GM23338 (cell line): ENCODE results near the gene SLC2A6. TPM values are rescaled to one million over a fixed set of nuclear protein-coding genes. Genes with fewer than 3 reads are reported as not detected.

Experiments used
- ATAC-seq: fragments of 200-7000 bp; cut with Tn5 transposase; 3 replicates; pipeline ENCODE4 v1.9.1; 2020
- DNase-seq: peaks from one replicate; pipeline ENCODE4 v3.0.0-alpha.2; 2015; ENCODE audit warnings: low spot score
- H2AFZ ChIP-seq: fragments of 200-600 bp; sonication (generic); 2 replicates; pipeline ENCODE4 v1.8.0; 2016; ENCODE audit warnings: antibody characterized with exemption, mild to moderate bottlenecking, moderate library complexity
- H3F3A ChIP-seq: fragments of 200-600 bp; sonication (generic); replicated peaks from 2 replicates; pipeline ENCODE4 v1.8.0; 2017; ENCODE audit warnings: antibody characterized with exemption, mixed run types, low read depth
- H3K27ac ChIP-seq: fragments of 200-600 bp; sonication (generic); 2 replicates; pipeline ENCODE4 v1.6.1; 2016; ENCODE audit warnings: low read depth
- H3K27me3 ChIP-seq: fragments of 200-600 bp; sonication (generic); 2 replicates; pipeline ENCODE4 v1.8.0; 2016; ENCODE audit warnings: mild to moderate bottlenecking, mixed run types, moderate library complexity; ENCODE audit not compliant: insufficient read depth
- H3K36me3 ChIP-seq: fragments of 200-600 bp; sonication (generic); 2 replicates; pipeline ENCODE4 v1.8.0; 2016; ENCODE audit warnings: mild to moderate bottlenecking; ENCODE audit not compliant: insufficient read depth
- H3K4me1 ChIP-seq: fragments of 200-600 bp; sonication (generic); 2 replicates; pipeline ENCODE4 v1.8.0; 2016; ENCODE audit warnings: mild to moderate bottlenecking, moderate library complexity; ENCODE audit not compliant: insufficient read depth
- H3K4me2 ChIP-seq: fragments of 200-600 bp; sonication (generic); 2 replicates; pipeline ENCODE4 v1.7.1; 2017; ENCODE audit warnings: mixed run types
- H3K4me3 ChIP-seq: fragments of 200-600 bp; sonication (generic); 2 replicates; pipeline ENCODE4 v1.6.1; 2016; ENCODE audit warnings: mixed run types
- H3K79me2 ChIP-seq: fragments of 200-600 bp; sonication (generic); replicated peaks from 2 replicates; pipeline ENCODE4 v1.8.0; 2017; ENCODE audit warnings: mild to moderate bottlenecking; ENCODE audit not compliant: insufficient read depth
- H3K9me2 ChIP-seq: fragments of 200-600 bp; sonication (generic); 2 replicates; pipeline ENCODE4 v1.8.0; 2017; ENCODE audit not compliant: insufficient read depth
- H4K20me1 ChIP-seq: fragments of 200-600 bp; sonication (generic); replicated peaks from 2 replicates; pipeline ENCODE4 v1.8.0; 2017; ENCODE audit warnings: mild to moderate bottlenecking; ENCODE audit not compliant: insufficient read depth
- H3K27ac Mint-ChIP-seq: 2 replicates; pipeline ENCODE4 v1.8.0; 2020; ENCODE audit warnings: inconsistent platforms, mild to moderate bottlenecking, moderate library complexity, mixed read lengths
- H3K27me3 Mint-ChIP-seq: 3 replicates; pipeline ENCODE4 v1.8.0; 2022; ENCODE audit warnings: low read depth, mild to moderate bottlenecking, moderate library complexity, mixed read lengths, inconsistent platforms; ENCODE audit not compliant: insufficient read depth, poor library complexity
- H3K36me3 Mint-ChIP-seq: 3 replicates; pipeline ENCODE4 v1.8.0; 2021; ENCODE audit warnings: low read depth, mild to moderate bottlenecking, inconsistent platforms, moderate library complexity, mixed read lengths
- H3K4me1 Mint-ChIP-seq: 3 replicates; pipeline ENCODE4 v1.8.0; 2020; ENCODE audit warnings: mild to moderate bottlenecking, inconsistent platforms, mixed read lengths
- H3K4me3 Mint-ChIP-seq: 3 replicates; pipeline ENCODE4 v1.8.0; 2021; ENCODE audit warnings: moderate library complexity, mild to moderate bottlenecking, inconsistent platforms, mixed read lengths
- H3K9me3 Mint-ChIP-seq: 3 replicates; pipeline ENCODE4 v1.8.0; 2020; ENCODE audit warnings: moderate library complexity, mild to moderate bottlenecking, inconsistent platforms, mixed read lengths
- ETS1 ChIP-seq: IDR thresholded peaks from 2 replicates; pipeline ENCODE4 v1.6.1; 2016; ENCODE audit warnings: antibody characterized with exemption
- EZH2 ChIP-seq: fragments of 200-600 bp; sonication (generic); IDR thresholded peaks from one replicate; pipeline ENCODE4 v1.8.0; 2017; ENCODE audit warnings: antibody characterized with exemption, mild to moderate bottlenecking, low read depth; ENCODE audit not compliant: unreplicated experiment
- EZH2phosphoT487 ChIP-seq: fragments of 200-600 bp; sonication (generic); IDR thresholded peaks from one replicate; pipeline ENCODE4 v1.8.1; 2018; ENCODE audit warnings: antibody characterized with exemption; ENCODE audit not compliant: unreplicated experiment
- JUNB ChIP-seq: IDR thresholded peaks from one replicate; pipeline ENCODE4 v1.6.1; 2016; ENCODE audit warnings: antibody characterized with exemption; ENCODE audit not compliant: unreplicated experiment
- NANOG ChIP-seq: IDR thresholded peaks from 2 replicates; pipeline ENCODE4 v1.6.1; 2016; ENCODE audit warnings: antibody characterized with exemption, borderline replicate concordance
- POLR2AphosphoS5 ChIP-seq: IDR thresholded peaks from 2 replicates; pipeline ENCODE4 v1.6.1; 2016; ENCODE audit warnings: antibody characterized with exemption, low read depth
- REST ChIP-seq: IDR thresholded peaks from one replicate; pipeline ENCODE4 v1.6.1; 2018; ENCODE audit warnings: antibody characterized with exemption; ENCODE audit not compliant: unreplicated experiment
- STAT1 ChIP-seq: IDR thresholded peaks from one replicate; pipeline ENCODE4 v1.6.1; 2016; ENCODE audit warnings: antibody characterized with exemption; ENCODE audit not compliant: unreplicated experiment
- ZNF114 ChIP-seq: fragments of 250-450 bp; sonication (Bioruptor Pico); IDR thresholded peaks from 2 replicates; pipeline ENCODE4 v1.5.0; 2020; ENCODE audit warnings: mild to moderate bottlenecking, moderate library complexity
- ZNF462 ChIP-seq: fragments of 250-450 bp; sonication (Bioruptor Pico); IDR thresholded peaks from 2 replicates; pipeline ENCODE4 v1.5.0; 2020; ENCODE audit warnings: mild to moderate bottlenecking, moderate library complexity
- polyA plus RNA-seq: library from polyadenylated mRNA; unstranded; fragments of >200 nt; fragmentation: Nextera tagmentation; extraction: Ambion mirVana; gene quantifications from 2 replicates; pipeline ENCODE4 v1.2.1, GENCODE V29; 2016
- total RNA-seq: library from RNA; depleted of rRNA; stranded (reverse); fragments of >200 nt; shearing (Covaris generic); gene quantifications from 2 replicates; pipeline ENCODE4 v1.2.3, GENCODE V29; 2014

SLC2A6 gene
- total and polyA plus RNA-seq, 2 experiments from 2014 or later = 17.5 to 39.3 TPM

DNA sequence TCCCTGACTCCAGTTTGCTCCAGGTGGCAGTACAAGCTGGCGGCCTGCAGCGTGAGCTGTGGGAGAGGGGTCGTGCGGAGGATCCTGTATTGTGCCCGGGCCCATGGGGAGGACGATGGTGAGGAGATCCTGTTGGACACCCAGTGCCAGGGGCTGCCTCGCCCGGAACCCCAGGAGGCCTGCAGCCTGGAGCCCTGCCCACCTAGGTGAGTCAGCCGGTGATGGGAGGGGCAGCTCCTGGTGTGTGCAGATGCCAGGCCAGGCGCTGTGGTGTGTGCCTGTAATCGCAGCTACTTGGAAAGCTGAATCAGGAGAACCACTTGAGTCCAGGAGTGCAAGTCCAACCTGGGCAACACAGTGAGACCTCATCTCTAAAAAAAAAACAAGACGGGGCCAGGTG, 29.1 kb downstream of the SLC2A6 start:
- Histone ChIP-seq H3K9me2 (no peaks in the 10 kb centered on the region), H3F3A (no peaks in the 10 kb centered on the region), H3K27me3 (no peaks in the 10 kb centered on the region), H3K4me1 (no peaks in the 10 kb centered on the region), H4K20me1 (no peaks in the 10 kb centered on the region), H3K4me3 (no peak overlapping the region), H3K79me2 (no peaks in the 10 kb centered on the region), H3K36me3 (no peaks in the 10 kb centered on the region), H2AFZ (no peak overlapping the region), H3K4me2 (no peak overlapping the region), H3K27ac (no peak overlapping the region)
- no peak for ATAC-seq
- Mint-ChIP-seq H3K4me1 (no peaks in the 10 kb centered on the region), H3K36me3 (no peaks in the 10 kb centered on the region; the same call in 2 of the 3 replicates), H3K9me3 (no peaks in the 10 kb centered on the region), H3K27me3 (peaks cover 4% of the 10 kb centered on the region), H3K27ac (no peak overlapping the region), H3K4me3 (no peak overlapping the region)
- TF ChIP-seq ZNF462 (CRISPR knock-in tag) (no peak), POLR2AphosphoS5 (no peak), ZNF114 (CRISPR knock-in tag) (no peak), EZH2phosphoT487 (no peak), NANOG (no peak), REST (no peak), JUNB (no peak), ETS1 (no peak), STAT1 (no peak), EZH2 (no peak)
- DNase-seq = no peak
